HepG2 (cell line): ENCODE measurements around the gene FSIP1. TPM values are rescaled to one million over a fixed set of nuclear protein-coding genes. Genes with fewer than 3 reads are reported as not detected.

Source experiments
- ATAC-seq: fragments of 200-7000 bp; cut with Tn5 transposase; 3 replicates; pipeline ENCODE4 v1.9.1; 2020; ENCODE audit warnings: mild to moderate bottlenecking, moderate library complexity
- BruUV-seq: library from RNA; stranded (reverse); fragments of 400-500 nt; replicated peaks from 2 replicates; lab custom pipeline; 2021; lab: Mats Ljungman, UMichigan
- CTCF ChIA-PET: fragments of 300-600 bp; formaldehyde crosslinking; extraction: SDS; loops from one replicate; lab custom pipeline; 2021; ENCODE audit warnings: low total read pairs, inconsistent platforms, low intra/inter-chr PET ratio; lab: Yijun Ruan, JAX
- POLR2A ChIA-PET: fragments of 350-600 bp; sonication (Branson Sonifier 250); formaldehyde crosslinking; loops from one replicate; lab custom pipeline; 2020; ENCODE audit warnings: antibody characterized with exemption, inconsistent platforms; lab: Yijun Ruan, JAX
- DNase-seq: peaks from one replicate; pipeline ENCODE4 v3.0.0-alpha.2; 2015; ENCODE audit warnings: low spot score
- FAIRE-seq: peaks from 3 replicates; lab custom pipeline; 2011; peaks lifted over from hg19 to GRCh38; lab: Jason Lieb, UNC
- H2AFZ ChIP-seq: one replicate; pipeline ENCODE4 v1.6.1; 2011; ENCODE audit warnings: low read length, inconsistent platforms
- H3K27ac ChIP-seq: fragments of 300-600 bp; 3 replicates; pipeline ENCODE4 v1.8.0; 2011; ENCODE audit warnings: mixed run types, mild to moderate bottlenecking, mixed read lengths, low read length, inconsistent platforms; ENCODE audit not compliant: insufficient read depth; ENCODE audit errors: extremely low read length
- H3K27me3 ChIP-seq, 2 experiments: fragments of 200-600 bp in 1 of 2; 2 replicates in 1 of 2; 3 replicates in 1 of 2; pipeline versions ENCODE4 v1.6.0 to v1.8.0; 2011; ENCODE audit warnings: low read length in 2 of 2, mild to moderate bottlenecking in 2 of 2, moderate library complexity in 2 of 2, inconsistent platforms in 1 of 2; ENCODE audit not compliant: insufficient read depth in 2 of 2, control insufficient read depth in 1 of 2
- H3K36me3 ChIP-seq, 2 experiments: fragments of 200-600 bp in 1 of 2; replicated peaks in 1 of 2; 2 replicates in 1 of 2; 3 replicates in 1 of 2; pipeline versions ENCODE4 v1.5.1 to v1.8.0; 2011; ENCODE audit warnings: low read length in 2 of 2, inconsistent platforms in 1 of 2; ENCODE audit not compliant: insufficient read depth in 2 of 2, control insufficient read depth in 1 of 2
- H3K4me1 ChIP-seq: 2 replicates; pipeline ENCODE4 v1.5.1; 2012; ENCODE audit warnings: low read length, inconsistent platforms; ENCODE audit not compliant: insufficient read depth
- H3K4me2 ChIP-seq: 2 replicates; pipeline ENCODE4 v1.6.0; 2011; ENCODE audit warnings: low read depth, low read length, inconsistent platforms
- H3K4me3 ChIP-seq, 3 experiments: fragments of 200-600 bp in 1 of 3; sonication (generic), shearing (Covaris generic) in 1 of 3; replicated peaks in 1 of 3; 2 replicates each; pipeline ENCODE4 v1.5.1; 2011 to 2016; ENCODE audit warnings: low read length in 3 of 3, inconsistent platforms in 2 of 3, low read depth in 2 of 3, mild to moderate bottlenecking in 2 of 3, control low read depth in 1 of 3, mixed read lengths in 1 of 3; ENCODE audit not compliant: insufficient read depth in 1 of 3
- H3K79me2 ChIP-seq: one replicate; pipeline ENCODE4 v1.6.1; 2011; ENCODE audit warnings: low read length, inconsistent platforms; ENCODE audit not compliant: insufficient read depth
- H3K9ac ChIP-seq: 2 replicates; pipeline ENCODE4 v1.6.0; 2011; ENCODE audit warnings: mild to moderate bottlenecking, low read depth, low read length, inconsistent platforms; ENCODE audit not compliant: insufficient read depth
- H3K9me3 ChIP-seq: 2 replicates; pipeline ENCODE4 v1.5.1; 2012; ENCODE audit warnings: mild to moderate bottlenecking, low read length
- H4K20me1 ChIP-seq: 2 replicates; pipeline ENCODE4 v1.6.0; 2011; ENCODE audit warnings: inconsistent platforms, mild to moderate bottlenecking, low read length, moderate library complexity; ENCODE audit not compliant: insufficient read depth
- HNF4G ChIP-seq, 2 experiments: sonication (generic) in 1 of 2; formaldehyde crosslinking in 1 of 2; IDR thresholded peaks; 2 replicates each; pipeline versions ENCODE4 v1.4.0 to v1.6.1; 2011 to 2020; ENCODE audit warnings: borderline replicate concordance in 2 of 2, low read depth in 2 of 2, mild to moderate bottlenecking in 2 of 2, low read length in 1 of 2, missing genetic modification reagents in 1 of 2, moderate library complexity in 1 of 2
- KMT2B ChIP-seq: IDR thresholded peaks from 2 replicates; pipeline ENCODE4 v1.6.1; 2016; ENCODE audit warnings: missing genetic modification reagents, missing compliant biosample characterization
- MTA3 ChIP-seq: sonication (generic); formaldehyde crosslinking; IDR thresholded peaks from 2 replicates; pipeline ENCODE4 v1.4.0; 2020; ENCODE audit warnings: missing genetic modification reagents
- NAIF1 ChIP-seq: sonication (generic); formaldehyde crosslinking; IDR thresholded peaks from 2 replicates; pipeline ENCODE4 v1.5.0; 2020; ENCODE audit warnings: mild to moderate bottlenecking, missing genetic modification reagents, borderline replicate concordance
- ONECUT2 ChIP-seq: sonication (generic); formaldehyde crosslinking; IDR thresholded peaks from 2 replicates; pipeline ENCODE4 v1.4.0; 2020; ENCODE audit warnings: missing genetic modification reagents
- PHF5A ChIP-seq: IDR thresholded peaks from one replicate; pipeline ENCODE4 v1.6.1; 2018; ENCODE audit warnings: low read depth, missing genetic modification reagents; ENCODE audit not compliant: unreplicated experiment
- RFX3 ChIP-seq: IDR thresholded peaks from 2 replicates; pipeline ENCODE4 v1.6.1; 2016; ENCODE audit warnings: missing biosample characterization, missing genetic modification reagents
- SIX1 ChIP-seq: sonication (generic); formaldehyde crosslinking; IDR thresholded peaks from 2 replicates; pipeline ENCODE4 v1.4.0; 2020; ENCODE audit warnings: missing genetic modification reagents, borderline replicate concordance
- SMAD3 ChIP-seq: sonication (generic); formaldehyde crosslinking; IDR thresholded peaks from 2 replicates; pipeline ENCODE4 v1.4.0; 2020; ENCODE audit warnings: missing genetic modification reagents
- SMAD9 ChIP-seq: sonication (generic); formaldehyde crosslinking; IDR thresholded peaks from 2 replicates; pipeline ENCODE4 v1.5.1; 2020; ENCODE audit warnings: mild to moderate bottlenecking, missing genetic modification reagents
- ZNF232 ChIP-seq: sonication (generic); formaldehyde crosslinking; IDR thresholded peaks from 2 replicates; pipeline ENCODE4 v1.4.0; 2020; ENCODE audit warnings: missing genetic modification reagents, borderline replicate concordance
- ZNF549 ChIP-seq: sonication (generic); formaldehyde crosslinking; IDR thresholded peaks from 2 replicates; pipeline ENCODE4 v1.5.0; 2020; ENCODE audit warnings: missing genetic modification reagents
- ZNF746 ChIP-seq: sonication (generic); formaldehyde crosslinking; IDR thresholded peaks from 2 replicates; pipeline ENCODE4 v1.8.0; 2022; ENCODE audit warnings: mild to moderate bottlenecking, missing genetic modification reagents
- ZNF841 ChIP-seq: sonication (generic); formaldehyde crosslinking; IDR thresholded peaks from 2 replicates; pipeline ENCODE4 v1.8.1; 2023; ENCODE audit warnings: missing genetic modification reagents, borderline replicate concordance
- ZSCAN5A ChIP-seq: sonication (generic); formaldehyde crosslinking; IDR thresholded peaks from 2 replicates; pipeline ENCODE4 v1.8.0; 2022; ENCODE audit warnings: mild to moderate bottlenecking, missing genetic modification reagents, borderline replicate concordance
- WGBS: methylation state at CpG from one replicate; pipeline ENCODE4 v1.1.6; 2017; ENCODE audit warnings: low lambda C conversion rate; 5-methylcytosine and 5-hydroxymethylcytosine counted together
- in situ Hi-C: cut with HindIII; loops from 2 replicates; pipeline ENCODE4 v1.10.0; 2017; ENCODE audit warnings: low pct_unique_long_range_greater_than_20kb; ENCODE audit not compliant: extremely low pct_ligation_motif_present
- intact Hi-C: fragments of 100-400 bp; cut with micrococcal nuclease; formaldehyde crosslinking; loops from one replicate; pipeline ENCODE4 v1.10.0; 2022; ENCODE audit not compliant: unreplicated experiment
- polyA plus RNA-seq, 8 experiments: library from polyadenylated mRNA; depleted of rRNA in 3 of 8; stranded (reverse) in 7 of 8; unstranded in 1 of 8; fragments of >200 nt; fragmentation: Illumina TruSeq in 4 of 8; extraction: Trizol in 4 of 8; gene quantifications; 2 replicates each; pipeline versions ENCODE4 v1.2.1 to v1.2.3, GENCODE V29; 2011 to 2016; ENCODE audit warnings: low read depth in 4 of 8, missing spikeins in 1 of 8, mixed read lengths in 1 of 8; ENCODE audit not compliant: insufficient read depth in 1 of 8
- total RNA-seq, 5 experiments: library from RNA; depleted of rRNA; stranded (reverse); fragments of >200 nt; fragmentation: Illumina TruSeq; extraction: Trizol; gene quantifications; 2 replicates each; pipeline ENCODE4 v1.2.3, GENCODE V29; 2016; ENCODE audit warnings: low read depth in 1 of 5
- TF ChIP-seq, protein P1 (sequence below): sonication (generic); formaldehyde crosslinking; IDR thresholded peaks from 2 replicates; pipeline ENCODE4 v1.5.0; 2020; ENCODE audit warnings: missing genetic modification reagents, mild to moderate bottlenecking, borderline replicate concordance
- TF ChIP-seq, protein P2 (sequence below): fragments of 450-650 bp; IDR thresholded peaks from 2 replicates; pipeline ENCODE4 v1.6.1; 2016
- TF ChIP-seq, protein P3 (sequence below): sonication (generic); formaldehyde crosslinking; IDR thresholded peaks from 2 replicates; pipeline ENCODE4 v1.4.0; 2020; ENCODE audit warnings: missing genetic modification reagents, borderline replicate concordance

Gene FSIP1
- total and polyA plus RNA-seq, 2 of the 13 experiments (the other 11 are each of a cell fraction or from before 2014, with no cell fraction given) = 0.18 TPM; not detected in 1

DNA sequence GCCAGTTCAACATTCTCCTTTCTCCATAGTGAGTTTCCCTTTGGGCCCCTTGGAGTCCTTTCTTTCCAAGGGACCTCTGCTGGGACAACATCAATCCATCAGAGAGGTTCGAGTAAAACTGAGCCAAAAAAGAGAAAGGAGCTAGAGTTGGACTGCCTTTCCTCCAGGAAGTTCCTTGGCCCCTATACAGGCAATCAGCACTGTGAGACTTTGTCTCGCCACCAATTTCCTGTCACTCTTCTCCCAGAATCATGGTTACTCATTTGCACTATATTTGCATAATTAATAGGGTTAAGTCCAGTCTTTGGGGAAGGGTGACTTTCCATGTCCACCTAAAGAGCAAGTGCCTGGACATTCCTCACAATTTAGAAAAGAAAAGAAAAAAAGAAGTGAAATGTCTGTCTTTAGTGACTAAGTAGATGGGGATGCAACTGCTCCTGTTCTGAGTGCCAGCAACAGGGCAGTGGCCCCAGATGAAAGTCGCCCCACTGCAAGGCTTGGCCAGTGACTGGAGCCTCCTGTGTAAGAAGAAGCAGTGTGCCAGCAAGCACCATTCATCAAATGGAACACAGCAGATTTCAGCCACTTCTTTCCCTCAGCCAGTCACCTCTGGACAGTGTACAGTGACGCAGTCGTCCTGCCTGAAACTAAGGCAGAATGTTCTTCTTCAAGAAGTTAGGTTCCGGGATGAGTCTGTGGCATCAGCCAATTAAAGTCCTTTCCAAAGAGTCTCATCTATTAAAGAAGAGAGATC is 91.6 kb downstream of the FSIP1 start:
- DNase-seq (no peak), ATAC-seq (no peak), FAIRE-seq (no peak)
- no peak overlapping the region for H3K4me3 ChIP-seq
- H3K79me2 ChIP-seq = no peaks in the 10 kb centered on the region
- POLR2A ChIA-PET = no interaction called here
- in situ Hi-C loops (loop anchor here (5.0 kb wide), 1 partner anchor 71 kb away; no protein-coding TSS in a partner anchor), intact Hi-C loops (no loop called here)
- 37% methylated on average over 6 of the region's 6 CpGs for WGBS
- H2AFZ ChIP-seq = no peak overlapping the region
- no peaks in the 10 kb centered on the region for H3K27me3 ChIP-seq
- no peak overlapping the region for H3K4me2 ChIP-seq
- H3K36me3 ChIP-seq = no peaks in the 10 kb centered on the region
- no TSS peak for BruUV-seq
- CTCF ChIA-PET = no interaction called here
- H3K27ac ChIP-seq = no peak overlapping the region
- no peaks in the 10 kb centered on the region for H3K9me3 ChIP-seq
- H4K20me1 ChIP-seq = no peaks in the 10 kb centered on the region
- no peak overlapping the region for H3K9ac ChIP-seq
- no peaks in the 10 kb centered on the region for H3K4me1 ChIP-seq
- TF ChIP-seq PHF5A (CRISPR knock-in tag) (no peak), ZNF841 (CRISPR knock-in tag) (no peak), SIX1 (CRISPR knock-in tag) (no peak), ZSCAN5A (CRISPR knock-in tag) (no peak), ONECUT2 (CRISPR knock-in tag) (no peak), RFX3 (no peak), MTA3 (CRISPR knock-in tag) (no peak), KMT2B (CRISPR knock-in tag) (no peak), ZNF232 (CRISPR knock-in tag) (no peak), SMAD9 (CRISPR knock-in tag) (no peak), ZNF746 (CRISPR knock-in tag) (no peak), NAIF1 (CRISPR knock-in tag) (no peak), HNF4G (IDR thresholded peaks at IDR 0.05; ENCODE audit: borderline replicate concordance, low read depth, low read length) (no peak), HNF4G (CRISPR knock-in tag; IDR thresholded peaks at IDR 0.05; ENCODE audit: borderline replicate concordance, low read depth) (no peak), SMAD3 (no peak), ZNF549 (CRISPR knock-in tag) (no peak)
- TF ChIP-seq, protein P1, sequence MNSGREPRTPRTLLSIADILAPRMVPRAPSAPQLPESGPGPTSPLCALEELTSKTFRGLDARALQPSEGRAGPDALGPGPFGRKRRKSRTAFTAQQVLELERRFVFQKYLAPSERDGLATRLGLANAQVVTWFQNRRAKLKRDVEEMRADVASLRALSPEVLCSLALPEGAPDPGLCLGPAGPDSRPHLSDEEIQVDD = no peak
- TF ChIP-seq, protein P2, sequence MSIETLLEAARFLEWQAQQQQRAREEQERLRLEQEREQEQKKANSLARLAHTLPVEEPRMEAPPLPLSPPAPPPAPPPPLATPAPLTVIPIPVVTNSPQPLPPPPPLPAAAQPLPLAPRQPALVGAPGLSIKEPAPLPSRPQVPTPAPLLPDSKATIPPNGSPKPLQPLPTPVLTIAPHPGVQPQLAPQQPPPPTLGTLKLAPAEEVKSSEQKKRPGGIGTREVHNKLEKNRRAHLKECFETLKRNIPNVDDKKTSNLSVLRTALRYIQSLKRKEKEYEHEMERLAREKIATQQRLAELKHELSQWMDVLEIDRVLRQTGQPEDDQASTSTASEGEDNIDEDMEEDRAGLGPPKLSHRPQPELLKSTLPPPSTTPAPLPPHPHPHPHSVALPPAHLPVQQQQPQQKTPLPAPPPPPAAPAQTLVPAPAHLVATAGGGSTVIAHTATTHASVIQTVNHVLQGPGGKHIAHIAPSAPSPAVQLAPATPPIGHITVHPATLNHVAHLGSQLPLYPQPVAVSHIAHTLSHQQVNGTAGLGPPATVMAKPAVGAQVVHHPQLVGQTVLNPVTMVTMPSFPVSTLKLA = no peak
- TF ChIP-seq, protein P3, sequence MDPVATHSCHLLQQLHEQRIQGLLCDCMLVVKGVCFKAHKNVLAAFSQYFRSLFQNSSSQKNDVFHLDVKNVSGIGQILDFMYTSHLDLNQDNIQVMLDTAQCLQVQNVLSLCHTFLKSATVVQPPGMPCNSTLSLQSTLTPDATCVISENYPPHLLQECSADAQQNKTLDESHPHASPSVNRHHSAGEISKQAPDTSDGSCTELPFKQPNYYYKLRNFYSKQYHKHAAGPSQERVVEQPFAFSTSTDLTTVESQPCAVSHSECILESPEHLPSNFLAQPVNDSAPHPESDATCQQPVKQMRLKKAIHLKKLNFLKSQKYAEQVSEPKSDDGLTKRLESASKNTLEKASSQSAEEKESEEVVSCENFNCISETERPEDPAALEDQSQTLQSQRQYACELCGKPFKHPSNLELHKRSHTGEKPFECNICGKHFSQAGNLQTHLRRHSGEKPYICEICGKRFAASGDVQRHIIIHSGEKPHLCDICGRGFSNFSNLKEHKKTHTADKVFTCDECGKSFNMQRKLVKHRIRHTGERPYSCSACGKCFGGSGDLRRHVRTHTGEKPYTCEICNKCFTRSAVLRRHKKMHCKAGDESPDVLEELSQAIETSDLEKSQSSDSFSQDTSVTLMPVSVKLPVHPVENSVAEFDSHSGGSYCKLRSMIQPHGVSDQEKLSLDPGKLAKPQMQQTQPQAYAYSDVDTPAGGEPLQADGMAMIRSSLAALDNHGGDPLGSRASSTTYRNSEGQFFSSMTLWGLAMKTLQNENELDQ = no peak
